GM19025 (cell line): Measurements from ENCODE around the gene PPP1R1B.

Experiments used
- ATAC-seq: cut with Tn5 transposase; IDR thresholded peaks from one replicate; pipeline ENCODE4 v1.9.1; 2021; ENCODE audit warnings: mild to moderate bottlenecking, low read depth, moderate library complexity; ENCODE audit not compliant: unreplicated experiment

The PPP1R1B gene

GRCh38 chr17:39599665-39600231, 27.0 kb upstream of the PPP1R1B start:
- no peak for ATAC-seq

GRCh38 chr17:39600288-39600996, 26.3 kb upstream of the PPP1R1B start:
- no peak for ATAC-seq

DNA sequence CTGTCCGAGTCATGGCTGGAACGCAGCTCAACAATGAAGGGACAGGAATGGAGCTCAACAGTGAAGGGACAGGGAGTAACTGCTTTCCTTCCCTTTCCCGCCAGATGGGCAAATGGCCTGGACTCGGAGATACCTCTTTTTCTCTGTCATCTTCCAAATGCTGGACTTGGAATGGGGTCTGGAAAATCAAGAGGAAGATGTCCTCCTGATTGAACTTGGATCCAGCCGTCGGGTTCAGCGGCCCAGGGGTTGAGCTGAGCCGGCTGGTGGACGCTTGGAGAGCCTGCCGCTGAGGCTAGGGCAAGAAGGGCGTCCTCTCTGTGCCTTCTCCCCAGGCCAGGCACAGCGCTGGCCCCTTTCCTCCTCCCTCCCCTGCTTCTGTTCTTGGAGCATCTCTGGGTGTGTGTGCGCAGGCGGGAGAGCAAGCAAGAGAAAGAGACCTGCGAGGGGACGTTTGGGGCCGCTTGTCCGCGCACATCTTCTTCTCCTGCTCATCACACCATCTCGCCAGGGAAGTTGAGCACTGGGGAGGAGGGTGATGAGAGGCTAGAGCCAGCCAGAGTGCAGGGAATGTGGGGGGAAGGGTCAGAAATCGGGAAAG, 25.7 kb upstream of the PPP1R1B start:
- no peak for ATAC-seq

- ATAC-seq, result no peak
These were observed 24.8 kb upstream of the PPP1R1B start for GRCh38 chr17:39601758-39602532.

DNA sequence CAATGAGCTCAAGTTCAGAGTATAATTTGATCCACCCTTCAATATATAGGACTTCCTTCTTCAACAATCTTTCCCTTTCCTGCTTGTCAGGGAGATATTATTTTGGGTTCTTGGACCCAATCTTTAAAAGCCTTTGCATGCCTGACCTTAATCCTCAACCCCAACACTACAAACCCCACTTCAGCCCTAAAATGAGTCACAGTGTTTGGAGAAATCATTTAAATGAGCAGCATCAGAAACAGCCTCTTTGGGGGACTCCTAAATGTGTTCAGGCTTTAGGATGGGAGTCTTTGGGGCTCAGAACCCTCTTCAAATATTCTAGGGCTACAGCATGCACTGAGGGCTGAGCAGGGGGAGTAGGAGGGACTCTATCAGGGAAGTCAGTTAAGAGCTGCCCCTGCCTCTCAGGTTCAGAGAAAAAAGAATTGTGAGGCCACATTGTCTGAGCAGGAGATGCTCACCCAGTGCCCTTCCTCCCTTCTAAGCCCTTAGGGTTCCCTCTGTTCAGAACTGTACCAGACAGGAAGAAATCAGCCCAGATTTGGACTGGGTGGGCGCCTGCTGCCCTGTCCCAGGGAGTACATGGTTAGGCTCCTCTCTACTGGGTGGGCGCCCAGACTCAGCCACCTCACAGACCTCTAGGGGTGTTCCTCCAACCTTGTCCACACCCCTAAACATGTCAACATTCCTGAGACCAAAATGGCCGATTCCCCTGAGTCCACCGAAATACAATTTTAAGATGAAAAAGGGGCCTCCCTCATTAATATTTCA, 24.0 kb upstream of the PPP1R1B start:
- ATAC-seq, result no peak

- ATAC-seq, result no peak
These were observed 23.3 kb upstream of the PPP1R1B start for GRCh38 chr17:39603304-39604016.

DNA sequence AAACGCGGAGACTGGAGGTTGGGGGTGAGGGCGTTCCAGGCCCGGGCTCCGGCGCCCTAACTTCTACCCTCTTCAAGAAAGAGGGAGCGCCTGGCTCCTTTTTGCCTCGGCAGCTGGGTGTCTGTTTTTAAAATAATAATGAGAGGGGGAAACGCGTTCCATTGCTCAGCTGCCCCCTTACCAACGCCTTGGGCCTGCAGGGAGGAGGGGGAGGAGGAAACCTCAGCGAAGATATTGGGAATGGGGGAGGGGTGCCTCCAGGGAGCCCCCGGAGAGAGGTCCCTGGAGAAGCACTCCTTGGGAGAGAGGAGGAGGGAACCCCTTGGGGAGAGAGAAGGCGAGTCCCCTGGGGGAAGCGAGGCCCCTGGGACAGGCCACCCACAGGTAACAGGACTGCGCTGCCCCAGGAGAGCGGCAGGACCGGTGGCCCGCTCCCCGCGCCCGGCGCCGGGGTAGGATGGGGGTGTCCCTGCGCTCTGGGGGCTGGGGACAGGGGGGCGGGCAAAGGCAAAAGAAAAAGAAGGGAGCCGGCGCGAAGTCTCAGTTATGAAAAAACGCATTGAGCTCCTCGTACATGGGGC, 21.8 kb upstream of the PPP1R1B start:
- ATAC-seq, result no peak

GRCh38 chr17:39605492-39606433, 21.0 kb upstream of the PPP1R1B start:
- ATAC-seq, result no peak

DNA sequence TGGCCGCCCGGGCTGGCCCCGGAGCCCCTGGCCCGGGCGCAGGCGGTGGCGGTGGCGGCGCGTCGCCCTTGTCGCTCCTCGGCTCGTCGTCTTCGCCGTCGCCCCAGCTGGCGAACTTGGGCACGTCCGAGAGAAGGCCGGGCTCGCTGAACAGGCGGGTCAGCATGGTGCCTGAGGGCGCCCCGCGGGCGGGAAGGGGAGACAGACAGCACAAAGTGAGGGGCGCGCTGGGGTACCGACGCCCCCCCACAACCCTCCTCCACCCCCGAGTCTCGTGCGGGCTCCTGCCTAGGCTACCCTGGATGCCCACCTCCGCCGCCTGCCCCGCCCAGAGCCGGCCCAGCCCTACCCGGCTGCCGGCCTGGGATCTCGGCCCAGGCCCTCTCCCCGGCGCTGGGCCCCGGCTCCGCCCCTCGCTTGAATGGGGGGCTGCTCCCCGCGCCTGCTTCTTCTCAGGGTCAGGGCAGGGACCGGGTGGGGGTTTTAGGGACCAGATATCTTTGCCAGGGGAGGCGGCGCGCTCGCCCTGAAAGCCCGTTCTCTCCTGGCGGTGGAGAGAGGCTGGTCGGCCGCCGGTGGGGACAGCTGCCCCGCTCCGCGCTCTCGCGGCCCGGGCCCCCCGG, 20.2 kb upstream of the PPP1R1B start:
- no peak for ATAC-seq

DNA sequence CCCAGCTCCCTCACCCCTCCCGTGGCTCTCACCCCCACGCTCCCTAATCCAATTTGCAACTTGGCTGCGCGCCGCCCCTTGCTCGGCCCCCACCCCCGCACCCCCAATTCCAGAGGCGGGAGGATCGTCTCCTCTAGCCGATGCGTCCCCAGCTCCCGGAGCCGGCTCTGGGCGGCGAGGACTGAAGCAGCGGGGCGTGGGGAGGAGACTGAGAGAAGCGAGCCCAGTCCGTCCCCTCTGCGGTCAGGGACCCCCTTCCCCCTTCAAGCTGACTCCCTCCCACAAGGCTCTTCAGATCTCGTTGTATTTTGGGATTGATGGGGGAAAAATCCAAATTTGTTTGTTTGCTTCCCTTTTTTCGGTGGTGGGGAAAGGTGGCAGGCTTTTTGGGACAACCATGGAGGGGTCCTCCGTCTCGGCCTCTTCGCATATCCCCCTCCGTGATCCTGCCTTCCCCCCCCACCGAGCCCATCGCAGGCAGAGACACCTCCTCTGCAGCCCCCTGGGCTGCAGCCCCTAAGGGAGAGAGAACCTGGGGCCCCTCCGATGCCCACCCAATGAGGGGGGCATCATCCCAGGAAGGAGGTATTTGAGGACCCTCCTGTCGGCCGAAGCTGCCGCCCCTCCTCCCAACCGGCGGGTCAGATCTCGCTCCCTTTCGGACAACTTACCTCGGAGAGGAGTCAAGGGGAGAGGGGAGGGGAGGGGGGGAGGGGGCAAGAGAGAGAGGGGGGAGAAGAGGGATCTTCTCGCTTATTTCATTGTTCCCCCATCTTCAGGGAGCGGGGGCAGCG, 19.5 kb upstream of the PPP1R1B start:
- ATAC-seq, result no peak

DNA sequence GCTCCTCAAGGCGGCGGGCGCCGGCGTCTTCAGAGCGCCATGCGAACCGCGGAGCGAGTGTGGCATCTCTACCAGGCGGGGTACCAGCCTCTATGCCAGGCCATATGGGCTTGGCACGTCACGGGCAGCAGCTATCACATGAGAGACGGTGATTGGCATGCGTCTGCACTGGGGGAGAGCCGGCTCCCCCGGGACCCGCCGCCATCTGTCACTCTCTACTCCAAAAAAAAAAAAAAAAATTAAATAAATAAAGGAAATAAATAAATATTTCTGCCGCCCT, 19.0 kb upstream of the PPP1R1B start, which contains the start of gene NEUROD2:
Gene NEUROD2, minus strand, starts transcription at position 70 of the 280 bp plus-strand sequence. CDS start 1,321 bp downstream, outside the sequence.
- ATAC-seq, result no peak

DNA sequence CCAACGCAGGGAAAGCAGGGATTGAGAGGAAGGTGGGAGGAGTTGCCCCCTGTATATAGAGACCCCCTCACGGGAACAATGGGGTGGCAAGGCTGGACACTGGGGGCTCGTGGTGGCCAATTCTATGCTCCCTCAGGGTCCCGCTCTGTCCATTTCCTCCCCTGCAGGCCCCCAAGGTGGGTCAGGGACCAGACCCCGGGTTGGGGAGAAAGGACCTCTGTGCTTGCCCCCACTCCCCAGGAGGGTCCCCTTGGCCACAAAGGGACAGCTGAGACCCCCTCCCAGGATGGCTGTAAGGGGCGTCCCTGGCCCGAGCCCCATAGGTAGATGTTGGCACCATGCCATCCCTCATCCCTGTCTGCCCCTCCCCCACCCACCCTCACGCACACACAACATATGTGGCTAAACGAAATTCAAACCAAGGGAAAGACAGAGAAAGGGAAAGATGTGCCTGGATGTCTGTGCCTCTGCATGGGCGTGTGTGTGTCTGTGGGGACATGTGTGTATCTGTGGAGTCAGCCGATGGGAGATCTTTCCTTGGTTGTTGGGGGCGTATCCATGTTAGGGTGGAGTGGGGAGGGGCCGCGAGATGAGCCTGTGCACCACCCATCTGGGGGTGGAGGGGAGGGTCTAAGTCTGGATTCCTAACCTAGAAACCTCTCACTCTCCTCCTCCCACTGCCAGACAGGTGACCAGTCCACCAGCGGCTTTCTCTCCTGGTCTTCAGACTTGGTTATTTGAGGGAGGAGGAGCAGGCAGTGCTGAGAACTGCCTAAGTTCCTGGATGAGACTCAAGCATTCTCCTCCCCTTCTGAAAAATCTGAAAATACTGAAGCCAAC, 18.4 kb upstream of the PPP1R1B start:
- no peak for ATAC-seq

DNA sequence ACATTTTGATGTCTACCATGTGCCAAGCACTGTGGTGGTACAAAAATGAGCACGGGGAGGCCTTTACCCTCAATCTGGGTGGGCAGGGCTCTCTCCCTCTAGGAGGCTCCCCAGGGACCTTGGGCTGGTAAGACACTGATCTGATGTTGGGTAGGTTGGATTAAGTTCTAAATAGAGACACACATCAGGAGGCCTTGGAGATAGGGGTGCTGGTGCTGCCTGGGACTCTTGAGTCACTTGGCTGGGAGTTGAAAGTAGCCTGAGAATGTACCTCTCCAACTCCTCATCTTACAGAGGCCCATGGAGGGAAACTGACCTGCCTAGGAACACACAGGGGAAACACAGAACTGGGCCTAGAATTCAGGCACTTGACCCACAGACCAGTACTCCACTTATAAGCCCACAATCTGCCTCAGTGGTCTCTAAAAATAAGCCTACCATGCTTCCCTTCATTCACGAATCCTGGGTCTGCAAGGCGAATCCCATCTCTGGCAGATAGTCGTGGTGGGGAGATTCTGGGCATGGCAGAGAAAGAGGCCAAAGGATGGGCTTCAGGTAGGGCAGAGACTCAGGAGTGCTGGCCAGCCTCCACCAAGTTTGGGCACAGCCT, 17.2 kb upstream of the PPP1R1B start:
- no peak for ATAC-seq

- ATAC-seq, result no peak
These were observed 15.2 kb upstream of the PPP1R1B start for GRCh38 chr17:39611401-39612112.

DNA sequence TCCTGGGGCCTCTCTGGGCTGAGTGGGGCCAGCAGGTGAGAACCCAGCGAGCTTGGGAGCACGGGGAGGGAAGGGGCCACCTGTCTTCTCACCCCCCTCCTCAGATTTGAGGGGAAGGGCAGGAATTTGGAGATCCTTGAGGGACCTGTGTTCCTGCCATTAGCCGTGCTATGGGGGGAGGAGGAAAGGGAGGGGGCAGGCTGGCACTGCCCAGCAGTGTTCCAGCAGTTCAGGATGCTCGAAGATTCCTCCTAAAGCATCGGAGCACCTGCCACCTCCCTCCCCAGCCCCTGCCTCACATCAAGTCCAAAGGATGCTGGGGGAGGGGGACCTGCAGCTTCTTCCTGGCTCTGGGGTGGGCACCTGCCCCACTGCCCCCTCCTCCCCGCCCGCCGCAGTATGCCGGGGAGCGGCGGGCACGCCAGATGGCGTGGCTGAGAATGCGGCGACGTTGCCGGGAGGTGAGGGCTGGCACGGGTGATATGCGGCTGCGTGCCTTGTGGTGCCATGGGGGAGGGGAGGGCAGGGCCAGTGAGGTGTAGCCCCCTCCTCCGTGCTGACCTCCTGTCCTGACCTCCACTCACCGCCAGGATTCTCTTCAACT, 14.4 kb upstream of the PPP1R1B start:
- ATAC-seq, result no peak
